HK-2 (cell line): Measurements from ENCODE around the gene CCDC201.

Experiments used
- DNase-seq: peaks from one replicate; pipeline ENCODE4 v3.0.0-alpha.2; 2018; ENCODE audit not compliant: unreplicated experiment

CCDC201 gene

GRCh38 chr7:45873035-45873354, at the start of gene CCDC201:
CCDC201 (minus strand) TSS chr7:45873082; CDS start chr7:45873007, 75 bp downstream.
- no peak for DNase-seq

- peak; percentile 90 for DNase-seq
Measured at GRCh38 chr7:45921699-45922519, 49.0 kb upstream of the CCDC201 start.

- DNase-seq, result no peak
Measured at GRCh38 chr7:45921381-45921698, 48.5 kb upstream of the CCDC201 start.

GRCh38 chr7:45920502-45921380, 47.9 kb upstream of the CCDC201 start, which contains the start of gene IGFBP3:
IGFBP3 (minus strand) TSS chr7:45921272; CDS start chr7:45921140, 132 bp downstream.
- peak; percentile 81 for DNase-seq

- no peak for DNase-seq
Measured at GRCh38 chr7:45919993-45920459, 47.1 kb upstream of the CCDC201 start.

GRCh38 chr7:45919231-45919784, 46.4 kb upstream of the CCDC201 start:
- no peak for DNase-seq

- DNase-seq, result no peak
Measured at GRCh38 chr7:45918556-45918955, 45.7 kb upstream of the CCDC201 start.

- peak; percentile 80 for DNase-seq
Measured at GRCh38 chr7:45917658-45918057, 44.8 kb upstream of the CCDC201 start.

GRCh38 chr7:45917064-45917463, 44.2 kb upstream of the CCDC201 start:
- DNase-seq, result no peak

- no peak for DNase-seq
Measured at GRCh38 chr7:45915606-45916005, 42.7 kb upstream of the CCDC201 start.

- DNase-seq, result no peak
Measured at GRCh38 chr7:45914911-45915310, 42.0 kb upstream of the CCDC201 start.

GRCh38 chr7:45912972-45913371, 40.1 kb upstream of the CCDC201 start:
- no peak for DNase-seq

- DNase-seq, result peak; percentile 44
Measured at GRCh38 chr7:45911311-45911710, 38.4 kb upstream of the CCDC201 start.

GRCh38 chr7:45910855-45911254, 38.0 kb upstream of the CCDC201 start:
- no peak for DNase-seq

GRCh38 chr7:45909561-45909960, 36.7 kb upstream of the CCDC201 start:
- DNase-seq, result no peak

- no peak for DNase-seq
Measured at GRCh38 chr7:45902820-45903219, 29.9 kb upstream of the CCDC201 start.

- DNase-seq, result no peak
Measured at GRCh38 chr7:45901566-45901965, 28.7 kb upstream of the CCDC201 start.

- no peak for DNase-seq
Measured at GRCh38 chr7:45898222-45898621, 25.3 kb upstream of the CCDC201 start.

- DNase-seq, result no peak
Measured at GRCh38 chr7:45897042-45897690, 24.3 kb upstream of the CCDC201 start.

- no peak for DNase-seq
Measured at GRCh38 chr7:45894665-45895062, 21.8 kb upstream of the CCDC201 start.

GRCh38 chr7:45893996-45894664, 21.2 kb upstream of the CCDC201 start:
- no peak for DNase-seq
